GM20000 (cell line): ENCODE data around the gene ZWILCH.
"Not testable (repeated sequence)": the region's sequence is repeated elsewhere in the genome, so short reads cannot be mapped to it uniquely, and the experiment has no call there.

Source experiments
- DNase-seq: peaks from one replicate; pipeline ENCODE4 v3.0.0; 2012; ENCODE audit warnings: low spot score
- TF ChIP-seq, protein P1 (sequence below): IDR thresholded peaks from 2 replicates; pipeline ENCODE4 v1.5.1; 2012; ENCODE audit warnings: mild to moderate bottlenecking, control low read depth; ENCODE audit errors: extremely low read depth, missing control alignments

Gene ZWILCH

DNA sequence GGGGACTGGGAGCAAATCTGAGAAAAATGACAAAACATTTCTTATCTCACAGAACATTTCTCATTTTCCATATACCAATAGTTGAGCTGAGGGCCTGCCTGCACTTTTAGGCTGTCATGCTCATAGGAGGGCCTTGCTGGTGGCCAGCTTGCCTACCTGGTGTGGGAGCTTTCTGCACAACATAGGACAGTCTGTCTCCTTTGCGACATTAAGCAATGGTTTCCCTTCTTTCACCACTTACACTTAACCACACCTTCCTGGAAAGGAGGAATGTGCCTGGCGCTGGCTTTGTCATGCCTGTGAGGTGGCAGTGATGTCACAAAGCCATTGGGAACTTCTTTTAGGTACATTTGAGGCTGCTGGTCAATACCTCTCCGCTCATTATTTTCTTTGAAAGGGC, 13.3 kb upstream of the ZWILCH start:
- TF ChIP-seq, protein P1, sequence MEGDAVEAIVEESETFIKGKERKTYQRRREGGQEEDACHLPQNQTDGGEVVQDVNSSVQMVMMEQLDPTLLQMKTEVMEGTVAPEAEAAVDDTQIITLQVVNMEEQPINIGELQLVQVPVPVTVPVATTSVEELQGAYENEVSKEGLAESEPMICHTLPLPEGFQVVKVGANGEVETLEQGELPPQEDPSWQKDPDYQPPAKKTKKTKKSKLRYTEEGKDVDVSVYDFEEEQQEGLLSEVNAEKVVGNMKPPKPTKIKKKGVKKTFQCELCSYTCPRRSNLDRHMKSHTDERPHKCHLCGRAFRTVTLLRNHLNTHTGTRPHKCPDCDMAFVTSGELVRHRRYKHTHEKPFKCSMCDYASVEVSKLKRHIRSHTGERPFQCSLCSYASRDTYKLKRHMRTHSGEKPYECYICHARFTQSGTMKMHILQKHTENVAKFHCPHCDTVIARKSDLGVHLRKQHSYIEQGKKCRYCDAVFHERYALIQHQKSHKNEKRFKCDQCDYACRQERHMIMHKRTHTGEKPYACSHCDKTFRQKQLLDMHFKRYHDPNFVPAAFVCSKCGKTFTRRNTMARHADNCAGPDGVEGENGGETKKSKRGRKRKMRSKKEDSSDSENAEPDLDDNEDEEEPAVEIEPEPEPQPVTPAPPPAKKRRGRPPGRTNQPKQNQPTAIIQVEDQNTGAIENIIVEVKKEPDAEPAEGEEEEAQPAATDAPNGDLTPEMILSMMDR, result no peak
- DNase-seq, result no peak

DNA sequence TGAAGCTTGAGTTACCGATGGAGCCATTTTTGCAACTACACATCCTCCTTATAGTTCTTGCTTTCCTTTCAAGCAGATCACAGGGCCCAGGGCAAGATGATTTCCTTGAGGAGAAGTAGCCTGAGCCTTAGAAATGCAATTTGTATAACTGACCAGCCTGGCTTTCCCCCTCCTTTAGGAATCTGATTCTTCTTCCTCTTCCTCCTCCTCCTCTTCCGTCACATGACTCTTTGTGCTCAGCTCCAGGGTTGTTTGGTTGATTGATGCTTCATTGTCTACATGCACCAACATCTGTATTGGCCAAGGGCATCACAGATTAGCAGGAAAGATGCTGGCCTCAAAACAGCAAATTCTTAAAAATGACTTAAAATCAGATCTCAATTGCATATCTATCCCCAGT, 10.9 kb upstream of the ZWILCH start:
- DNase-seq, result no peak
- TF ChIP-seq, protein P1, result no peak

DNA sequence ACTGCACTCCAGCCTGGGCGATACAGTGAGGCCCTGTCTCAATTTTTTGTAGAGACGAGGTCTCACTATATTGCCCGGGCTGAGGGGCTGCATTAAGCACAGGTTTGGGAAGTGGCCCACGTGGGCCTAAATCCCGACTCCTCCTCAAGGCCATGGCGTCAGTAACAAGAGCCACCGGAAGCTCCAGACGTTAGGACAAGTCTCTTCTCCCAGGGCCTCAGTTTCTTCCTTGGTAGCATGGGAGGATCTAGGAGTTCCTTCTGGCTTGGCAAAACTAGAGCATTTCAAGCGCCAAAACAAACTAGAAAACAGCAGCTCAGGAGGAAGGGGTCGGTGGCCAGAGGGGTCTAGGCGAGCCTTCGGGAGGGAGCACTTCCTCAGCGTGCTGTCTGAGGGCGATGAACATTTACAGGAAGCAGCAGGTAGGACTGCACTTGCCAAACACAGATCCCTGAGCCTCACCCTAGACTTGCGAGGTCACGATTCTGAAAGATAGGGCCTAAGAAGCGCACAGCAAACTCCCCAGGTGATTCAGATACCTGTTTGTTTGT, 8.1 kb upstream of the ZWILCH start:
- no peak for DNase-seq
- TF ChIP-seq, protein P1, result no peak

DNA sequence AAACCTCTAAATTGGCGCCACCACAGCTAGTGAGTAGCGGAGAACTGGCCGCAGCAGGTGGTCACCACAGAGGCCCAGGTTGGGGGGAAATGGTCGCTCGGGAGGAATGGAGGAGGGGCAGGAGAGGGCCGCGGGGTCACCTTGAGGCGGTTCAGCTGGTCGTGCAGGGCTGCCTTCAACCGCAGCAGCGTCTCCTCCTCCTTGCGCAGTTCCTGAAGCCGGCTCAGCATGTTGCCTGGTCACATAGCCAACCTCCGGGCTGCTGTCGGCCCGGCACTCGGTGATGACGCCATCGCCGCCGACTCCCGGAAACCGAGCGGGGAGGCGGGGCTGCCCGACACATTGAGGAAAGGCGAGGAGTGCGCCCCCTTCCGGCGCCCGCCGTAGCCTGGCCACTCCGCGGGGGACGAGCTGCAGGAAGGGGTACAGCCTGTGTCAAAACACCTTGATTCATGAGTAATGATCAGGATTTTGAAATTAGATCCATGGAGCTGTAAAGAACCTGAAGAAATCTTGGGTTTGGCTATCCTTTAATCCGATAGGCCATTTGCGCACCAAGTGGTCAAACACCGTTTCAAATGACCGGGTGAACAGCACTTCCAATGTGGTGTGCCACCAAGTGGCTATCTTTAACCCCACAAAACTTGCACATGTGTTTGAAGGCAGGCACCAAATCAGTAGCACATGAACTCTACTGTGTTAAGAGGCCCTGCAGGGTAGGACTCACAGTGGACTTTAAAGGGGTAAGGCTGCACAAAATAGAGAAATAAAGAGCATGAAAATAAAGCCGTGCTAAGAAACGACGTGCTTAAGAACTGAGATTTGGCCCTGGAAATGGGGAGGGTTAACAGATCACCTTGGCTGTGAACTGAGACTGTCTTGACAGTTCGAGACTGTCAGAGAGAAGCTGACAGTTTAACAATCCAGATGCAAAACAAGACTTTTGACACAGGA, 7.3 kb upstream of the ZWILCH start, which contains the start of gene SNAPC5:
TSS of gene SNAPC5 (minus strand) at position 261 of the 954 bp plus-strand sequence. CDS start at position 230, 31 bp downstream.
- DNase-seq, result peak; percentile 88
- TF ChIP-seq, protein P1, result peak; percentile 95

DNA sequence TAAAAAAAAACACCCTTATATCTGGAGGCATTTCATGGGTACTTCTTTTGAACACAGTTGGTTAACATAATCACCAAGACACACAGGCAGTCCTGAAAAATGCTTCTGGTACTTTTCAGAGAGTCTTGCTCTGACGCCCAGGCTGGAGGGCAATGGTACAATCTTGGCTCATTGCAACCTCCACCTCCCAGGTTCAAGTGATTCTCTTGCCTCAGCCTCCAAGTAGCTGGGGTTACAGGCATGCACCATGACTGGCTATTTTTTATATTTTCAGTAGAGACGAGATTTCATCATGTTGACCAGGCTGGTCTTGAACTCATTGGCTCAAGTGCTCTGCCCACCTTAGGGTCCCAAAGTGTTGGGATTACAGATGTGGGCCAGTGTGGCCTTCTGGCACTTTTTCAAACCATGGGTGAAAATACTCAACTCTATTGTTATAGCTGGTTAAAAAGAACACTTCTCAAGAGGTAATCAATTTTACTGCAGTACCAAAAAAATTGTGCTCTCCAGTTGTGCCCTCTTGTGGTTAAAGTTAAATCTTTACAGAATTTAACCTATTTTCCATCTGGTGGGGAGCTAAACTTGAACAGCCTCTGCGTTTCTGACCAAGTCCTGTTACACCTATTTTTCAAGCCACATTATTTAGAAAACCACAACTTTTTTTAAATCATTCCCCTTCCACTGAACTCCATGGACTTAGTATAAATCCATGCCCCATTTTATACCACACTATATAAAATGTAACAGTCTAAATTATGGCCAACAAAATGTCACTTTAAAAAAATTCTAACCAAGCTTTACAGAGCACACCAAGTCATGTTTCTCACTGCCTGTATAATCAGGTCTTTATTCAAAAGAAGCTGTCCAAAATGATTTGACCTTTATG, 6.4 kb upstream of the ZWILCH start:
- DNase-seq, result no peak
- TF ChIP-seq, protein P1, result no peak

DNA sequence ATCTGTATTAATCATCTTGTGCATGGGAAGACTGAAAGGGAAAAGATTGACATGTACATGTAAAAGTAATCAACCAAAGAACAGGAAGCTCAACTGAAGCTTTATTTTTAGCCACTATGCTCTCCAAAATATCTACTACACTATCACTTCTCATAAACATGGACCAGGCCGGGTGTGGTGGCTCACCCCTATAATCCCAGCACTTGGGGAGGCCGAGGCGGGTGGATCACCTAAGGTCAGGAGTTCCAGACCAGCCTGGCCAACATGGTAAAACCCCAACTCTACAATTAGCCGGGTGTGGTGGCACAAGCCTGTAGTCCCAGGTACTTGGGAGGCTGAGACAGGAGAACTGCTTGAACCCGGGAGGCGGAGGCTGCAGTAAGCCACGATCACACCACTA, 4.8 kb upstream of the ZWILCH start:
- not testable (repeated sequence) for DNase-seq

DNA sequence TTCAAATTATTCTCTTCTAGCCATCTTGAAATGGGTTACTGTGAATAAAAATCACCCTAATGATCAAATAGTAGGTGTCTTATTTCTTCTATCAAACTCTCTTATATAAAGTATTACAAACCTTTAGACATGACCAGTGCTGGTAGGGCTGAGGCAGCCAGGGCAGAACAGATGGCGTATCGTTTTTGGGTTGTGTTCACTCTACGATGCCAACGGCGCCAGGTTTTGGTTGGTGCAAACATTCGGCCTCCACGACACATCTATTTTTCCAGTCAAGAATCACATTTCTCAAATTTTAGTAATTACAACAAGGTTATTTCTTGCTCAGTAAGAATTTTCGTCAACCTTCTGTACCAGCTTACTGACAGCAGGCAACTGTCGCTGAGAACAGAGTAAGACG, 2.6 kb upstream of the ZWILCH start:
- no peak for DNase-seq
- TF ChIP-seq, protein P1, result no peak

DNA sequence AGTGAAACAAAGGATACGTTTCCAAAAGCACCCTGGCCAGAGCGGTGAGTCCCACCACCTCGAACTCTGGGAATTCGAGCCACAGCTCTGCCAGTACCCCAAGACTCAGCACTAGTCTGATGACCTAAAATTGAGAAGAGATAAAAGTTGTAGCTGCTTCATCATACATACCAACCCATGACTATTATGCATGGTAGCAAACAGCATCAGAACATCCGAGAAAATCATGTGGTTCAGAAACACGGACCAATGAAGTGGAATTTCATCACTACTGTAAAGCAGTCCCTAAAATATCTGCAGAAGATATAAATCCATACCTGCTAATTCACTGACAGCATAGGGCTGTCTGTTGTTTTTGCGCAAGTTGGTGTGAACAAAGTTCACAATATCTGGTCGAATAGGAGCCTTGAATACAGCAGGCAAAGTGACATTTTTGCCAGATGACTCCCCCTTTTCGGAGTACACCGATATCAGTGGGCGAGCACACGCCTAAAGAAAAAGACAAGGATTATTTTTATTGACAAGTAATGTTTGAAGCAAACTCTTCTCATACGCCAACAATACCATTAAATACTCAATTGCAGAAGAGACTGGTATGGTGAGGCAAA, 2.0 kb upstream of the ZWILCH start:
- not testable (repeated sequence) for DNase-seq
